Activated CD8-positive, alpha-beta T cell treated with anti-CD3 and anti-CD28 coated beads, Interleukin-2, amount 10 ng/mL, durations not matched to agents 7 days and 5 days (primary cell): ENCODE measurements around the gene WNT10A. TPM values are rescaled to one million over a fixed set of nuclear protein-coding genes. Genes with fewer than 3 reads are reported as not detected.

Experiments used
- ATAC-seq: fragments of 150-1000 bp; cut with Tn5 transposase; one replicate; pipeline ENCODE4 v1.10.0; 2021; ENCODE audit warnings: moderate library complexity
- CTCF ChIA-PET: fragments of 350-600 bp; sonication (Branson Sonifier 250); formaldehyde crosslinking; loops from one replicate; lab custom pipeline; 2021; ENCODE audit warnings: antibody characterized with exemption; lab: Charles Lee
- POLR2A ChIA-PET: fragments of 350-600 bp; sonication (Branson Sonifier 250); formaldehyde crosslinking; loops from one replicate; lab custom pipeline; 2021; ENCODE audit warnings: antibody characterized with exemption; lab: Charles Lee
- DNase-seq: peaks from one replicate; pipeline ENCODE4 v3.0.0-alpha.2; 2020
- H3K27ac Mint-ChIP-seq: one replicate; pipeline ENCODE4 v1.8.0; 2021; ENCODE audit warnings: mild to moderate bottlenecking, mixed read lengths
- H3K27me3 Mint-ChIP-seq: one replicate; pipeline ENCODE4 v1.8.0; 2021; ENCODE audit warnings: low read depth, mixed read lengths
- H3K36me3 Mint-ChIP-seq: one replicate; pipeline ENCODE4 v1.8.0; 2021; ENCODE audit warnings: low read depth, mixed read lengths
- H3K4me1 Mint-ChIP-seq: one replicate; pipeline ENCODE4 v1.8.0; 2021; ENCODE audit warnings: low read depth, mixed read lengths
- H3K4me3 Mint-ChIP-seq: one replicate; pipeline ENCODE4 v1.8.0; 2021; ENCODE audit warnings: mild to moderate bottlenecking, mixed read lengths
- H3K9me3 Mint-ChIP-seq: one replicate; pipeline ENCODE4 v1.8.0; 2022; ENCODE audit warnings: mixed read lengths; ENCODE audit not compliant: insufficient read depth
- total RNA-seq, 2 experiments: library from RNA; stranded (reverse); gene quantifications; one replicate each; pipeline ENCODE4 v1.2.3, GENCODE V29; 2021

WNT10A gene
- total RNA-seq, 2 experiments from 2014 or later = not detected

DNA sequence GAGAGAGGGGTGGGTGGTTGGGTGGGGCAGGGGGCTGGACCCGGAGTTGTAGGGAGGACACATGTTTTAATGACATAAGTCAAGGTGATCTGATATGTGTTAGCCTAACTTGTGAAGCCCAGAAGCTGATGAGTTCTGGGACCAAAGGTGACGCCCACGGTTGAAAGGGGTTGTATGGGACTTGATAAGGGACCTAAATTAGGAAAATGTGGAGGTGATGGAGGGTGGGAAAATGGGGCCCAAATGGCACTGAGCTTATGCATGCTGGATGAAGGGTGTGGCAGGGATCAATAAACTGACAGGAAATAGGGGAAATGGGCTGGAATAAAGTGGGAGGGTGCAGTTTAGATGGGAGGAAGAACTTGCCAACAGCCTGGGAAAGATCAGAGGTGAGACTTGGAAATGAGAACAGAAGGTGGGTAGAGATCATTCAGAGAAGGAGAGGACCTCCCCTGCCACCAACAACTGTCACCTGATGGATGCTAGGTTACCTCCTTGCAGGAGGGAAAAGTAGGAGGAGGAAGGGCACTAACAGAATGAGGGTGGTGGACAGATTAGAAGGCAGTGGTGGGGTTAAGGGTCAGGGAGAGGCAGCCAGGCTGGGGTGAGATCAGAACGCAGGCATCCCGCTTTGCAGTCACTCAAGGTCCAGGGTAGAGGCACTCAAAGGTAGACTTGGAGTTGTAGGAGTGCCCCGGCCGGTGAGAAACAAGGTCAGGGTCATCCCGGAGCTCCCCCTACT lies 15.3 kb downstream of the WNT10A start:
- ChIA-PET POLR2A (interaction anchor here (0.9 to 4.2 kb wide), 3 partner anchors 12 to 19 kb away, joined by 4 to 31 read pairs (median 10); partner anchors contain the start of gene WNT10A), CTCF (interaction anchor here (0.7 to 10.3 kb wide), 6 partner anchors 17 to 186 kb away, joined by 3 to 930 read pairs (median 20); partner anchors contain the start of gene WNT10A)
- Mint-ChIP-seq H3K36me3 (no peaks in the 10 kb centered on the region), H3K27me3 (peaks cover 55% of the 10 kb centered on the region), H3K4me3 (no peak overlapping the region), H3K4me1 (peaks cover 58% of the 10 kb centered on the region), H3K9me3 (no peaks in the 10 kb centered on the region), H3K27ac (no peak overlapping the region)
- ATAC-seq = peak; percentile 34
- DNase-seq = peak; percentile 25

GRCh38 chr2:218896501-218897393 lies 16.1 kb downstream of the WNT10A start:
- DNase-seq (peak; percentile 82), ATAC-seq (peak; percentile 69)
- POLR2A ChIA-PET = interaction anchor here (0.9 to 4.2 kb wide), 4 partner anchors 13 to 20 kb away, joined by 4 to 31 read pairs (median 8); partner anchors contain the start of gene WNT10A
- Mint-ChIP-seq H3K27ac (no peak overlapping the region), H3K4me1 (peaks cover 55% of the 10 kb centered on the region), H3K9me3 (no peaks in the 10 kb centered on the region), H3K27me3 (peaks cover 52% of the 10 kb centered on the region), H3K36me3 (no peaks in the 10 kb centered on the region), H3K4me3 (peak overlapping the region; percentile 30)
- CTCF ChIA-PET = interaction anchor here (0.8 to 10.3 kb wide), 14 partner anchors 12 to 398 kb away, joined by 3 to 930 read pairs (median 9); partner anchors contain the start of genes TTLL4, WNT10A and WNT6

DNA sequence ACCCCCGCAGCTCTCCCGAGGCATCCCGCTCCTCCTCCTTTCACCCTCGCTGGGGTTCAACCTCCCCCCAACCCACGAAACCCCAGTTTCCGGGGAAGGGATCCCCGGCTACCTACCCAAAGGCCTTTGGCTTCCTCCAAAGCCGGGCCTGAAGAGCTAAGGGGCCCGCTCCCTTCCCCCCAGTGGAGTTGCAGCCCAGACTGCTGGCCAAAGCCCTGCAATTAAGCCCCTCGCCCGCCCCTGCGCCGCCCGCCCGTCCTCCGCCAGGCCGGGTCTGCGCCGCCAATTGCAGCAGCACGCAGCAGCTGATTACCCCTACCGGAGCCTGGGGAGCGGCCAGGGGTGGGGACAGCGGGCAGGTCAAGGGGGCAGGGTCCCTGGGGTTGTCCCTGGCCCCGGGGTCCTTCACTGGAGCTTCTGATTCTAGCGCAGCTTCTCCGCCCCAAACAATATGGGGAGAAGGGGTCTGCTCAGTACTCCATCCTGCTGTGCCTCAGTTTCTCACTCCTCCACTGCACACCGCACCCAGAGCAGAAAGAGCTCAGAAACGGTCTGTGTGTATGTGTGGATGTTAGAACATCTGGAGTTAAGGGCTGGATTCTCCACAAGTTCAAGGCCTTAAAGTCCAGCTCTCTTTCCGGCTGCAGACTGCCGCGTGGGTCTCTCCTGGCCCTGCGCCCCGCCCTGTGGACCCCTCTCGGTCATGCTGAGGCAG lies 16.9 kb downstream of the WNT10A start:
- Mint-ChIP-seq H3K4me3 (no peak overlapping the region), H3K27me3 (peaks cover 55% of the 10 kb centered on the region), H3K27ac (no peak overlapping the region), H3K36me3 (no peaks in the 10 kb centered on the region), H3K4me1 (peaks cover 48% of the 10 kb centered on the region), H3K9me3 (no peaks in the 10 kb centered on the region)
- ATAC-seq = no peak
- ChIA-PET CTCF (interaction anchor here (0.7 to 10.3 kb wide), 29 partner anchors 11 to 612 kb away, joined by 3 to 930 read pairs (median 5); partner anchors contain the start of genes BCS1L, CDK5R2, TTLL4 and WNT10A), POLR2A (interaction anchor here (0.7 to 4.2 kb wide), 9 partner anchors 9 to 382 kb away, joined by 3 to 31 read pairs (median 3); partner anchors contain the start of genes DNAJB2 and WNT10A)
- DNase-seq = no peak

GRCh38 chr2:218898109-218898878 lies 17.6 kb downstream of the WNT10A start:
- POLR2A ChIA-PET = interaction anchor here (0.7 to 4.2 kb wide), 9 partner anchors 10 to 381 kb away, joined by 3 to 31 read pairs (median 3); partner anchors contain the start of genes DNAJB2 and WNT10A
- CTCF ChIA-PET = interaction anchor here (0.7 to 10.3 kb wide), 31 partner anchors 11 to 613 kb away, joined by 3 to 930 read pairs (median 5); partner anchors contain the start of genes BCS1L, CDK5R2, TTLL4 and WNT10A
- H3K4me3 Mint-ChIP-seq = peak overlapping the region; percentile 45
- peaks cover 42% of the 10 kb centered on the region for H3K4me1 Mint-ChIP-seq
- peaks cover 54% of the 10 kb centered on the region for H3K27me3 Mint-ChIP-seq
- H3K36me3 Mint-ChIP-seq = no peaks in the 10 kb centered on the region
- DNase-seq (peak; percentile 84), ATAC-seq (peak; percentile 30)
- no peak overlapping the region for H3K27ac Mint-ChIP-seq
- no peaks in the 10 kb centered on the region for H3K9me3 Mint-ChIP-seq

DNA sequence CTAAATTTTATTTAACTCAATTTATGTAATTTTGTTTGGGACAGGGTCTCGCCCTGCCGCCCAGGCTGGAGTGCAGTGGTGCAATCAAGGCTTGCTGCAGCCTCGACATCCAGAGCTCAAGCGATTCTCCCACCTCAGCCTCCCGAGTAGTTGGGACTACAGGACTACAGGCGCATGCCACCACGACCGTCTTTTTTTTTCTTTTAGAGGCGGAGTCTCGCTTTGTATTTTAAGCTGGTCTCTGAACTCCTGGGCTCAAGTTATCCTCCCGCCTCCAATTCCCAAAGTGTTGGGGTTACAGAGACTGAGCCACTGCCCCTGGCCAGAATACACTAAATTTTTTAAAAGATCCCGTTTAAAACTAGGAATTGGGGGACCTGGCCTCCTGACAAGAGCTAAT lies 18.5 kb downstream of the WNT10A start:
- Mint-ChIP-seq H3K36me3 (no peaks in the 10 kb centered on the region), H3K4me1 (peaks cover 34% of the 10 kb centered on the region), H3K4me3 (no peak overlapping the region), H3K27ac (no peak overlapping the region), H3K27me3 (peaks cover 52% of the 10 kb centered on the region), H3K9me3 (no peaks in the 10 kb centered on the region)
- CTCF ChIA-PET = interaction anchor here (1.3 to 10.3 kb wide), 10 partner anchors 10 to 240 kb away, joined by 3 to 930 read pairs (median 19); partner anchors contain the start of genes BCS1L, WNT10A, WNT6 and ZNF142
- ATAC-seq = no peak
- POLR2A ChIA-PET = interaction anchor here (0.7 kb wide), 1 partner anchor 207 kb away, joined by 3 read pairs; no protein-coding TSS in a partner anchor
- no peak for DNase-seq

DNA sequence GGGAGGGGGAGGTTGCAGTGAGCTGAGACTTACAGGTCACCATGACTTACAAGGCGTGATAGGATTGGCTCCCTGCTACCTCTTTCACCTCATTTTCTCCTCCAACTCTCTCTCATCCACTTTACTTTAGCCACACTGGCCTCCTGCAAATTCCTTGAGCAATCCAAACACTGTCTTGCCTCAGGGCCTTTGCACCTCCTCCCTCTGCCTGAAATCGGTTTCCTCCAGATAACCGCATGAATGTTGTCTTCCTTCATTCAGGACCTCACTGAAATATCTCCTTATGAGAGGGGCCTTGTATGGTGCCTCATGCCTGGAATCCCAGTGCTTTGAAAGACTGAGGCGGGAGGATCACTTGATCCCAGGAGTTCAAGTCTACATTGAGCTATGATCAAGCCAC lies 21.8 kb downstream of the WNT10A start:
- H3K27me3 Mint-ChIP-seq = peaks cover 50% of the 10 kb centered on the region
- no peaks in the 10 kb centered on the region for H3K36me3 Mint-ChIP-seq
- peaks cover 11% of the 10 kb centered on the region for H3K4me1 Mint-ChIP-seq
- no peak overlapping the region for H3K4me3 Mint-ChIP-seq
- H3K9me3 Mint-ChIP-seq = no peaks in the 10 kb centered on the region
- no peak for DNase-seq
- no peak for ATAC-seq
- CTCF ChIA-PET = interaction anchor here (1.4 to 7.4 kb wide), 2 partner anchors 27 to 78 kb away, joined by 3 to 70 read pairs; no protein-coding TSS in a partner anchor
- POLR2A ChIA-PET = no interaction called here
- no peak overlapping the region for H3K27ac Mint-ChIP-seq

GRCh38 chr2:218904176-218904575 lies 23.5 kb downstream of the WNT10A start:
- peaks cover 45% of the 10 kb centered on the region for H3K27me3 Mint-ChIP-seq
- H3K9me3 Mint-ChIP-seq = no peaks in the 10 kb centered on the region
- ATAC-seq = no peak
- H3K36me3 Mint-ChIP-seq = no peaks in the 10 kb centered on the region
- H3K4me1 Mint-ChIP-seq = peaks cover 9% of the 10 kb centered on the region
- H3K4me3 Mint-ChIP-seq = no peak overlapping the region
- ChIA-PET CTCF (interaction anchor here (1.3 to 7.4 kb wide), 3 partner anchors 12 to 77 kb away, joined by 3 to 70 read pairs (median 4); no protein-coding TSS in a partner anchor), POLR2A (no interaction called here)
- no peak overlapping the region for H3K27ac Mint-ChIP-seq
- DNase-seq = no peak

- H3K4me1 Mint-ChIP-seq = peaks cover 19% of the 10 kb centered on the region
- DNase-seq (peak; percentile 92), ATAC-seq (peak; percentile 97)
- ChIA-PET CTCF (interaction anchor here (0.8 to 6.4 kb wide), 6 partner anchors 11 to 61 kb away, joined by 3 to 88 read pairs (median 8); no protein-coding TSS in a partner anchor), POLR2A (interaction anchor here (0.6 to 1.2 kb wide), 6 partner anchors 9 to 368 kb away, joined by 3 to 6 read pairs (median 3); no protein-coding TSS in a partner anchor)
- H3K4me3 Mint-ChIP-seq = peak overlapping the region; percentile 80
- H3K27me3 Mint-ChIP-seq = peaks cover 21% of the 10 kb centered on the region
- H3K9me3 Mint-ChIP-seq = no peaks in the 10 kb centered on the region
- H3K27ac Mint-ChIP-seq = peak overlapping the region; percentile 82
- H3K36me3 Mint-ChIP-seq = peaks cover 3% of the 10 kb centered on the region
Observed at GRCh38 chr2:218908721-218909619, 28.3 kb downstream of the WNT10A start.

DNA sequence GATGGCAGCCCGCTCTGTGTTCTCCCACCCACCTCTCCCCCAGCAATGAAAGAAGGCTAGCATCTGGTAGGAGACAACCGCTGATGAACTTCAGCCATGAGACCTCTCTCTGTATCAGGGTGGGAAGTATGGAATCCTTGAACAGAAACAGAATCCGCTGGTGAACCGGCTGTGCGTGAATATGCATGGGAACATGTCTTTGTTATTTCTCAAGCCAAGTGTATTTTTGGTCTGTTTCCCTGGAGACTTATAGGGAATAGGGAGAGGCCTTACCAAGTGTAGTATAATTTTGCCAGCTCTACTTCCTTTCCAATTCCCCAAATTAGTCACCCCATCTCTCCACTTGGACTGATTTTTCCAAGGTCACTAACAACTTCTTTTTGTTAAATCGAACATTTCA lies 30.1 kb downstream of the WNT10A start:
- peaks cover 3% of the 10 kb centered on the region for H3K36me3 Mint-ChIP-seq
- DNase-seq (no peak), ATAC-seq (no peak)
- no peak overlapping the region for H3K27ac Mint-ChIP-seq
- peaks cover 12% of the 10 kb centered on the region for H3K27me3 Mint-ChIP-seq
- POLR2A ChIA-PET = interaction anchor here (0.9 kb wide), 1 partner anchor 13 kb away, joined by 3 read pairs; no protein-coding TSS in a partner anchor
- no peak overlapping the region for H3K4me3 Mint-ChIP-seq
- H3K4me1 Mint-ChIP-seq = peaks cover 19% of the 10 kb centered on the region
- CTCF ChIA-PET = interaction anchor here (1.0 to 6.4 kb wide), 6 partner anchors 12 to 69 kb away, joined by 3 to 88 read pairs (median 8); no protein-coding TSS in a partner anchor
- no peaks in the 10 kb centered on the region for H3K9me3 Mint-ChIP-seq
